NCI-H2107 treated with DMSO at 0.1 percent for 48 hours (cell line): ENCODE measurements around the gene CRYBG1.

Source experiments
- DNase-seq: peaks from one replicate; lab custom pipeline; 2025; ENCODE audit not compliant: unreplicated experiment; lab: John Stamatoyannopoulos, UW

Gene CRYBG1

GRCh38 chr6:106458021-106458986 lies 97.8 kb downstream of the CRYBG1 start:
- no peak for DNase-seq

GRCh38 chr6:106460481-106460880 lies 100.0 kb downstream of the CRYBG1 start:
- no peak for DNase-seq

- DNase-seq = no peak
Measured at GRCh38 chr6:106461084-106461483, 100.6 kb downstream of the CRYBG1 start.

- DNase-seq = no peak
Measured at GRCh38 chr6:106462923-106463557, 102.5 kb downstream of the CRYBG1 start.

- no peak for DNase-seq
Measured at GRCh38 chr6:106466211-106466610, 105.7 kb downstream of the CRYBG1 start.

GRCh38 chr6:106468935-106469334 lies 108.4 kb downstream of the CRYBG1 start:
- DNase-seq = no peak

GRCh38 chr6:106469882-106470281 lies 109.4 kb downstream of the CRYBG1 start:
- DNase-seq = no peak

- DNase-seq = no peak
Measured at GRCh38 chr6:106470316-106470715, 109.8 kb downstream of the CRYBG1 start.

GRCh38 chr6:106470811-106471210 lies 110.3 kb downstream of the CRYBG1 start:
- DNase-seq = no peak

- DNase-seq = no peak
Measured at GRCh38 chr6:106473812-106474211, 113.3 kb downstream of the CRYBG1 start.

- DNase-seq = no peak
Measured at GRCh38 chr6:106474466-106474865, 113.9 kb downstream of the CRYBG1 start.

- DNase-seq = no peak
Measured at GRCh38 chr6:106475284-106475683, 114.8 kb downstream of the CRYBG1 start.

- DNase-seq = no peak
Measured at GRCh38 chr6:106476331-106477105, 116.0 kb downstream of the CRYBG1 start.

GRCh38 chr6:106477146-106477545 lies 116.6 kb downstream of the CRYBG1 start:
- DNase-seq = no peak

- DNase-seq = no peak
Measured at GRCh38 chr6:106477790-106478189, 117.3 kb downstream of the CRYBG1 start.

GRCh38 chr6:106486236-106486635 lies 125.7 kb downstream of the CRYBG1 start:
- DNase-seq = no peak

- no peak for DNase-seq
Measured at GRCh38 chr6:106488494-106489370, 128.2 kb downstream of the CRYBG1 start.

- no peak for DNase-seq
Measured at GRCh38 chr6:106490030-106490429, 129.5 kb downstream of the CRYBG1 start.

- DNase-seq = no peak
Measured at GRCh38 chr6:106490436-106490835, 129.9 kb downstream of the CRYBG1 start.

GRCh38 chr6:106490974-106491373 lies 130.5 kb downstream of the CRYBG1 start:
- DNase-seq = no peak
